ENCODE data around the gene ADAM23.

The ADAM23 gene

GRCh38 chr2:206418968-206419367, 24.4 kb upstream of the ADAM23 start:
- no peak for TF ChIP-seq CTCF (IDR thresholded peaks at IDR 0.05; ENCODE audit: low read depth, low read length, missing control alignments)
- DNase-seq (ENCODE audit: extremely low read depth, low read depth): no peak
- H3K4me3 ChIP-seq (replicated peaks; ENCODE audit: low read depth, low read length): no peak overlapping the region

GRCh38 chr2:206420721-206421120, 22.6 kb upstream of the ADAM23 start:
- H3K4me3 ChIP-seq (replicated peaks; ENCODE audit: low read depth, low read length): no peak overlapping the region
- no peak for TF ChIP-seq CTCF (IDR thresholded peaks at IDR 0.05; ENCODE audit: low read depth, low read length, missing control alignments)
- no peak for DNase-seq (ENCODE audit: extremely low read depth, low read depth)

- TF ChIP-seq CTCF (IDR thresholded peaks at IDR 0.05; ENCODE audit: low read depth, low read length, missing control alignments): no peak
- no peak for DNase-seq (ENCODE audit: extremely low read depth, low read depth)
- no peak overlapping the region for H3K4me3 ChIP-seq (replicated peaks; ENCODE audit: low read depth, low read length)
Observed at GRCh38 chr2:206422493-206422892, 20.8 kb upstream of the ADAM23 start.

GRCh38 chr2:206423147-206423546, 20.2 kb upstream of the ADAM23 start:
- no peak for DNase-seq (ENCODE audit: extremely low read depth, low read depth)
- no peak overlapping the region for H3K4me3 ChIP-seq (replicated peaks; ENCODE audit: low read depth, low read length)
- TF ChIP-seq CTCF (IDR thresholded peaks at IDR 0.05; ENCODE audit: low read depth, low read length, missing control alignments): no peak

GRCh38 chr2:206424134-206424533, 19.2 kb upstream of the ADAM23 start:
- TF ChIP-seq CTCF (IDR thresholded peaks at IDR 0.05; ENCODE audit: low read depth, low read length, missing control alignments): no peak
- H3K4me3 ChIP-seq (replicated peaks; ENCODE audit: low read depth, low read length): no peak overlapping the region
- DNase-seq (ENCODE audit: extremely low read depth, low read depth): no peak

GRCh38 chr2:206428783-206429182, 14.5 kb upstream of the ADAM23 start:
- no peak for TF ChIP-seq CTCF (IDR thresholded peaks at IDR 0.05; ENCODE audit: low read depth, low read length, missing control alignments)
- DNase-seq (ENCODE audit: extremely low read depth, low read depth): no peak
- no peak overlapping the region for H3K4me3 ChIP-seq (replicated peaks; ENCODE audit: low read depth, low read length)

- no peak for DNase-seq (ENCODE audit: extremely low read depth, low read depth)
- TF ChIP-seq CTCF (IDR thresholded peaks at IDR 0.05; ENCODE audit: low read depth, low read length, missing control alignments): no peak
Observed at GRCh38 chr2:206430452-206430851, 12.9 kb upstream of the ADAM23 start.

More at GRCh38 chr2:206430452-206430851, 12.9 kb upstream of the ADAM23 start:
- H3K4me3 ChIP-seq (replicated peaks; ENCODE audit: low read depth, low read length): no peak overlapping the region

All from HFF-Myc (cell line).